SK-N-SH treated with all-trans-retinoic acid at 6 μM for 48 hours (cell line): ENCODE measurements around the gene ART3.

Experiments
- ATAC-seq: fragments of 200-7000 bp; cut with Tn5 transposase; 3 replicates; pipeline ENCODE4 v1.9.1; 2020; ENCODE audit warnings: mild to moderate bottlenecking, moderate library complexity
- ARNTL ChIP-seq: fragments of 450-650 bp; formaldehyde crosslinking; IDR thresholded peaks from 2 replicates; pipeline ENCODE4 v1.5.0; 2020; ENCODE audit warnings: low read depth, mild to moderate bottlenecking, moderate library complexity, borderline replicate concordance
- BACH2 ChIP-seq: fragments of 250-450 bp; sonication (Bioruptor Pico); IDR thresholded peaks from 2 replicates; pipeline ENCODE4 v1.9.0; 2021; ENCODE audit warnings: mild to moderate bottlenecking, borderline replicate concordance
- CSDC2 ChIP-seq: fragments of 250-450 bp; sonication (Bioruptor Pico); IDR thresholded peaks from 2 replicates; pipeline ENCODE4 v1.5.0; 2020; ENCODE audit warnings: mild to moderate bottlenecking, moderate library complexity
- CSRNP3 ChIP-seq: fragments of 250-450 bp; sonication (Bioruptor Pico); IDR thresholded peaks from 2 replicates; pipeline ENCODE4 v1.5.1; 2021; ENCODE audit warnings: mild to moderate bottlenecking, moderate library complexity
- ESRRG ChIP-seq: fragments of 250-450 bp; sonication (Bioruptor Pico); IDR thresholded peaks from 2 replicates; pipeline ENCODE4 v1.6.1; 2021; ENCODE audit warnings: mild to moderate bottlenecking
- GLIS3 ChIP-seq: fragments of 250-450 bp; sonication (Bioruptor Pico); IDR thresholded peaks from 2 replicates; pipeline ENCODE4 v1.5.0; 2020; ENCODE audit warnings: mild to moderate bottlenecking, moderate library complexity
- ISL1 ChIP-seq: fragments of 250-450 bp; sonication (Bioruptor Pico); IDR thresholded peaks from 2 replicates; pipeline ENCODE4 v2.1.2; 2022; ENCODE audit warnings: mild to moderate bottlenecking, moderate library complexity
- OSR1 ChIP-seq: fragments of 250-450 bp; sonication (Bioruptor Pico); IDR thresholded peaks from 2 replicates; pipeline ENCODE4 v1.8.0; 2022; ENCODE audit warnings: moderate library complexity, mild to moderate bottlenecking, inconsistent platforms
- PATZ1 ChIP-seq: fragments of 250-450 bp; sonication (Bioruptor Pico); IDR thresholded peaks from 2 replicates; pipeline ENCODE4 v1.8.0; 2020; ENCODE audit warnings: mild to moderate bottlenecking, moderate library complexity, borderline replicate concordance
- PPARA ChIP-seq: fragments of 250-450 bp; sonication (Bioruptor Pico); IDR thresholded peaks from 2 replicates; pipeline ENCODE4 v1.5.0; 2020; ENCODE audit warnings: mild to moderate bottlenecking, borderline replicate concordance
- RARB ChIP-seq: fragments of 250-450 bp; sonication (Bioruptor Pico); IDR thresholded peaks from 2 replicates; pipeline ENCODE4 v1.8.0; 2021; ENCODE audit warnings: mild to moderate bottlenecking, moderate library complexity
- SNAI2 ChIP-seq: fragments of 250-450 bp; sonication (Bioruptor Pico); IDR thresholded peaks from 2 replicates; pipeline ENCODE4 v1.5.0; 2020; ENCODE audit warnings: mild to moderate bottlenecking, moderate library complexity
- TOX ChIP-seq: fragments of 250-450 bp; sonication (Bioruptor Pico); IDR thresholded peaks from 2 replicates; pipeline ENCODE4 v1.8.0; 2021; ENCODE audit warnings: mild to moderate bottlenecking, moderate library complexity, borderline replicate concordance
- TSHZ2 ChIP-seq: fragments of 250-450 bp; sonication (Bioruptor Pico); IDR thresholded peaks from 2 replicates; pipeline ENCODE4 v1.5.0; 2020; ENCODE audit warnings: mild to moderate bottlenecking, moderate library complexity
- ZC3H10 ChIP-seq: fragments of 250-450 bp; sonication (Bioruptor Pico); IDR thresholded peaks from 2 replicates; pipeline ENCODE4 v1.5.1; 2021; ENCODE audit warnings: mild to moderate bottlenecking, moderate library complexity
- ZFP3 ChIP-seq: fragments of 250-450 bp; sonication (Bioruptor Pico); IDR thresholded peaks from 2 replicates; pipeline ENCODE4 v1.5.0; 2020; ENCODE audit warnings: mild to moderate bottlenecking, moderate library complexity
- ZFP30 ChIP-seq: fragments of 450-650 bp; formaldehyde crosslinking; IDR thresholded peaks from 2 replicates; pipeline ENCODE4 v1.5.0; 2022; ENCODE audit warnings: mild to moderate bottlenecking, moderate library complexity
- ZNF565 ChIP-seq: fragments of 450-650 bp; formaldehyde crosslinking; conservative IDR thresholded peaks from 2 replicates; pipeline ENCODE4 v1.5.0; 2020; ENCODE audit warnings: low read depth, mild to moderate bottlenecking, moderate library complexity
- ZNF70 ChIP-seq: fragments of 450-650 bp; formaldehyde crosslinking; IDR thresholded peaks from 2 replicates; pipeline ENCODE4 v1.5.0; 2020; ENCODE audit warnings: mild to moderate bottlenecking, moderate library complexity
- ZNF8 ChIP-seq: fragments of 450-650 bp; formaldehyde crosslinking; IDR thresholded peaks from 2 replicates; pipeline ENCODE4 v1.5.0; 2020; ENCODE audit warnings: mild to moderate bottlenecking, moderate library complexity
- TF ChIP-seq, protein P1 (sequence below): fragments of 250-450 bp; sonication (Bioruptor Pico); IDR thresholded peaks from 2 replicates; pipeline ENCODE4 v1.8.0; 2021; ENCODE audit warnings: low read depth, mild to moderate bottlenecking, moderate library complexity, borderline replicate concordance

ART3 gene

DNA sequence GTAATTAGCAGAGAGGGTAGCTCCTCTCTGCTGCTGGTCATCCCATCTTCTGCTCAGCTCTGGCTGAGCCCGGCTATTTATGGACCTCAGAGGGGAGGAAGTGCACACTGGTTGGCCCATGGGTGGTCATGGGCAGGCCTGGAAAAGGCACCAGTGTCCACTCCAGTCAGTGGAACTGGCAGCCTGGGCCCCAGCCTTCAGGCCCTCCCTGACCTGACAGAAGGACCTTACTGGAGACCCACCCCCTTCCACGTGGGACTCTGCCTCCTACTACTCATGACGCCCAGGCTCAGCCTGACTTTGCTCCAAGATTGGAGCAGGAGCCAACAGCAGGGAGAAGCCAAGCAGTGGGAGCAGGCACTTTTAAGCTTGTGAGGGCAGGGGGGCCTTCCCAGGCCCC lies 8.0 kb upstream of the ART3 start (continued):
- TF ChIP-seq PATZ1 (CRISPR knock-in tag) (no peak), TOX (CRISPR knock-in tag) (no peak), SNAI2 (CRISPR knock-in tag) (no peak), ESRRG (CRISPR knock-in tag) (no peak), ZC3H10 (CRISPR knock-in tag) (no peak)
- TF ChIP-seq, protein P1, sequence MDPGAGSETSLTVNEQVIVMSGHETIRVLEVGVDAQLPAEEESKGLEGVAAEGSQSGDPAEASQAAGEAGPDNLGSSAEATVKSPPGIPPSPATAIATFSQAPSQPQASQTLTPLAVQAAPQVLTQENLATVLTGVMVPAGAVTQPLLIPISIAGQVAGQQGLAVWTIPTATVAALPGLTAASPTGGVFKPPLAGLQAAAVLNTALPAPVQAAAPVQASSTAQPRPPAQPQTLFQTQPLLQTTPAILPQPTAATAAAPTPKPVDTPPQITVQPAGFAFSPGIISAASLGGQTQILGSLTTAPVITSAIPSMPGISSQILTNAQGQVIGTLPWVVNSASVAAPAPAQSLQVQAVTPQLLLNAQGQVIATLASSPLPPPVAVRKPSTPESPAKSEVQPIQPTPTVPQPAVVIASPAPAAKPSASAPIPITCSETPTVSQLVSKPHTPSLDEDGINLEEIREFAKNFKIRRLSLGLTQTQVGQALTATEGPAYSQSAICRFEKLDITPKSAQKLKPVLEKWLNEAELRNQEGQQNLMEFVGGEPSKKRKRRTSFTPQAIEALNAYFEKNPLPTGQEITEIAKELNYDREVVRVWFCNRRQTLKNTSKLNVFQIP (CRISPR knock-in tag): no peak

- TF ChIP-seq CSDC2 (CRISPR knock-in tag) (no peak), PPARA (CRISPR knock-in tag) (no peak), ZNF565 (CRISPR knock-in tag) (no peak), ZNF70 (no peak), ESRRG (CRISPR knock-in tag) (no peak), TSHZ2 (CRISPR knock-in tag) (no peak), ZFP3 (CRISPR knock-in tag) (no peak), OSR1 (CRISPR knock-in tag) (no peak), TOX (CRISPR knock-in tag) (no peak), BACH2 (CRISPR knock-in tag) (no peak), RARB (CRISPR knock-in tag) (no peak), GLIS3 (CRISPR knock-in tag) (no peak), CSRNP3 (CRISPR knock-in tag) (no peak), ISL1 (no peak), ARNTL (CRISPR knock-in tag) (no peak)
- TF ChIP-seq, protein P1 (CRISPR knock-in tag): no peak
- ATAC-seq: peak; percentile 99
These were observed 6.7 kb upstream of the ART3 start for GRCh38 chr4:76067652-76068286.

GRCh38 chr4:76072760-76073159 lies 1.7 kb upstream of the ART3 start:
- no peak for ATAC-seq
- TF ChIP-seq ZNF8 (no peak), ZNF565 (CRISPR knock-in tag) (no peak), ZFP30 (no peak), PPARA (CRISPR knock-in tag) (no peak), PATZ1 (CRISPR knock-in tag) (no peak), RARB (CRISPR knock-in tag) (no peak), GLIS3 (CRISPR knock-in tag) (no peak), ESRRG (CRISPR knock-in tag) (no peak), ARNTL (CRISPR knock-in tag) (no peak), TSHZ2 (CRISPR knock-in tag) (no peak), SNAI2 (CRISPR knock-in tag) (no peak)
